K562 (cell line): ENCODE results near the gene TMX3.

Source experiments
- CBFA2T2 ChIP-seq: fragments of 450-650 bp; conservative IDR thresholded peaks from 2 replicates; pipeline ENCODE4 v1.6.1; 2017; ENCODE audit warnings: mild to moderate bottlenecking
- CHD1 ChIP-seq: fragments of 200-600 bp; sonication (generic); IDR thresholded peaks from one replicate; pipeline ENCODE4 v1.6.1; 2012; ENCODE audit warnings: mild to moderate bottlenecking, moderate library complexity, low read length, inconsistent platforms
- CTBP1 ChIP-seq: fragments of 450-650 bp; IDR thresholded peaks from 2 replicates; pipeline ENCODE4 v1.6.1; 2016; ENCODE audit warnings: borderline replicate concordance
- CTCF ChIP-seq, 3 experiments: IDR thresholded peaks in 2 of 3; conservative IDR thresholded peaks in 1 of 3; 2 replicates each; pipeline ENCODE4 v1.5.1; 2011 to 2012; ENCODE audit warnings: low read length in 3 of 3, mild to moderate bottlenecking in 3 of 3, control low read depth in 2 of 3, improper control_type of control experiment in 1 of 3, inconsistent platforms in 1 of 3, low read depth in 1 of 3, mixed read lengths in 1 of 3, moderate library complexity in 1 of 3; ENCODE audit not compliant: insufficient read depth in 2 of 3
- EP300 ChIP-seq: IDR thresholded peaks from 2 replicates; pipeline ENCODE4 v1.6.1; 2012; ENCODE audit warnings: low read length, improper control_type of control experiment
- KLF13 ChIP-seq: fragments of 450-650 bp; IDR thresholded peaks from 2 replicates; pipeline ENCODE4 v1.6.1; 2016; ENCODE audit warnings: missing genetic modification characterization, low read depth, mild to moderate bottlenecking, missing compliant biosample characterization, moderate library complexity, borderline replicate concordance
- MXI1 ChIP-seq: IDR thresholded peaks from 2 replicates; pipeline ENCODE4 v1.6.1; 2011; ENCODE audit warnings: low read depth, mild to moderate bottlenecking, improper control_type of control experiment, low read length
- POLR2AphosphoS5 ChIP-seq: IDR thresholded peaks from 2 replicates; pipeline ENCODE4 v1.6.1; 2011; ENCODE audit warnings: mild to moderate bottlenecking, low read depth, low read length, moderate library complexity; ENCODE audit not compliant: control insufficient read depth, insufficient read depth
- SRSF1 ChIP-seq: fragments of 200-400 bp; formaldehyde crosslinking; IDR thresholded peaks from 2 replicates; pipeline ENCODE4 v1.6.1; 2017; ENCODE audit warnings: mild to moderate bottlenecking, low read depth, low read length, moderate library complexity
- TBL1XR1 ChIP-seq, 2 experiments: IDR thresholded peaks; 2 replicates each; pipeline ENCODE4 v1.6.1; 2012; ENCODE audit warnings: improper control_type of control experiment in 2 of 2, low read length in 2 of 2, mild to moderate bottlenecking in 1 of 2
- YY1 ChIP-seq, 3 experiments: IDR thresholded peaks; 2 replicates each; pipeline ENCODE4 v1.6.1; 2011; ENCODE audit warnings: low read length in 2 of 3, mild to moderate bottlenecking in 2 of 3, moderate library complexity in 2 of 3, borderline replicate concordance in 1 of 3, control low read depth in 1 of 3, low read depth in 1 of 3; ENCODE audit not compliant: insufficient read depth in 3 of 3, insufficient replicate concordance in 2 of 3, control insufficient read depth in 1 of 3, insufficient read length in 1 of 3; ENCODE audit errors: extremely low read depth in 1 of 3
- ZNF121 ChIP-seq: sonication (generic); formaldehyde crosslinking; conservative IDR thresholded peaks from 2 replicates; pipeline ENCODE4 v1.8.0; 2022; ENCODE audit warnings: missing genetic modification reagents
- ZNF3 ChIP-seq: fragments of 250-450 bp; sonication (Bioruptor Pico); IDR thresholded peaks from 2 replicates; pipeline ENCODE4 v1.5.0; 2021; ENCODE audit warnings: mild to moderate bottlenecking, moderate library complexity
- ZNF354B ChIP-seq: fragments of 250-450 bp; sonication (Bioruptor Pico); IDR thresholded peaks from 2 replicates; pipeline ENCODE4 v1.4.0; 2020

GRCh38 chr18:68662754-68663153, 52.2 kb downstream of the TMX3 start:
- TF ChIP-seq CTCF (IDR thresholded peaks at IDR 0.05 in 2 of 3, conservative IDR thresholded peaks at IDR 0.05 in 1 of 3; ENCODE audit: insufficient read depth in 2 of 3, low read depth in 1 of 3, low read length in 3 of 3) (no peak), POLR2AphosphoS5 (no peak), KLF13 (tag) (no peak), SRSF1 (no peak), ZNF3 (CRISPR knock-in tag) (no peak), YY1 (IDR thresholded peaks at IDR 0.05; ENCODE audit: borderline replicate concordance in 1 of 3, control insufficient read depth in 1 of 3, extremely low read depth in 1 of 3, insufficient read depth in 3 of 3, insufficient read length in 1 of 3, insufficient replicate concordance in 2 of 3, low read depth in 1 of 3, low read length in 2 of 3) (no peak), TBL1XR1 (IDR thresholded peaks at IDR 0.05; ENCODE audit: low read length in 2 of 2) (no peak), EP300 (no peak), CTBP1 (no peak), ZNF354B (CRISPR knock-in tag) (no peak), CBFA2T2 (no peak), MXI1 (no peak), ZNF121 (CRISPR knock-in tag) (no peak), CHD1 (no peak)
